IPS-18a (cell line): ENCODE measurements around the gene CNNM3.
A peak's percentile ranks its signal among the peaks of the same experiment; 100 is the strongest.

ENCODE experiments used
- H3K27ac ChIP-seq: one replicate; pipeline ENCODE4 v1.5.1; 2013; ENCODE audit warnings: low read length
- H3K27me3 ChIP-seq: one replicate; pipeline ENCODE4 v1.6.1; 2013; ENCODE audit warnings: mild to moderate bottlenecking, low read length; ENCODE audit not compliant: control insufficient read depth, insufficient read depth
- H3K36me3 ChIP-seq: one replicate; pipeline ENCODE4 v1.6.1; 2013; ENCODE audit warnings: low read depth, low read length; ENCODE audit not compliant: control insufficient read depth
- H3K4me1 ChIP-seq: one replicate; pipeline ENCODE4 v1.6.1; 2013; ENCODE audit warnings: low read depth, low read length; ENCODE audit not compliant: control insufficient read depth
- H3K4me3 ChIP-seq: one replicate; pipeline ENCODE4 v1.5.1; 2013; ENCODE audit warnings: low read length
- H3K9ac ChIP-seq: one replicate; pipeline ENCODE4 v1.6.1; 2013; ENCODE audit warnings: mild to moderate bottlenecking, low read length, moderate library complexity
- H3K9me3 ChIP-seq: one replicate; pipeline ENCODE4 v1.6.1; 2013; ENCODE audit warnings: low read depth, low read length; ENCODE audit not compliant: control insufficient read depth

Gene CNNM3

GRCh38 chr2:96816127-96816835, at the start of gene CNNM3:
CNNM3 (plus strand) TSS chr2:96816268; CDS start chr2:96816278, 10 bp downstream.
- peaks cover 7% of the 10 kb centered on the region for H3K4me1 ChIP-seq
- peak within 1 kb of the TSS; percentile 85 for H3K4me3 ChIP-seq
- H3K27me3 ChIP-seq: peaks cover 8% of the 10 kb centered on the region
- no peaks in the 10 kb centered on the region for H3K9me3 ChIP-seq
- H3K9ac ChIP-seq: peak within 1 kb of the TSS; percentile 56
- peak within 1 kb of the TSS; percentile 34 for H3K27ac ChIP-seq
- peaks cover 9% of the 10 kb centered on the region for H3K36me3 ChIP-seq

DNA sequence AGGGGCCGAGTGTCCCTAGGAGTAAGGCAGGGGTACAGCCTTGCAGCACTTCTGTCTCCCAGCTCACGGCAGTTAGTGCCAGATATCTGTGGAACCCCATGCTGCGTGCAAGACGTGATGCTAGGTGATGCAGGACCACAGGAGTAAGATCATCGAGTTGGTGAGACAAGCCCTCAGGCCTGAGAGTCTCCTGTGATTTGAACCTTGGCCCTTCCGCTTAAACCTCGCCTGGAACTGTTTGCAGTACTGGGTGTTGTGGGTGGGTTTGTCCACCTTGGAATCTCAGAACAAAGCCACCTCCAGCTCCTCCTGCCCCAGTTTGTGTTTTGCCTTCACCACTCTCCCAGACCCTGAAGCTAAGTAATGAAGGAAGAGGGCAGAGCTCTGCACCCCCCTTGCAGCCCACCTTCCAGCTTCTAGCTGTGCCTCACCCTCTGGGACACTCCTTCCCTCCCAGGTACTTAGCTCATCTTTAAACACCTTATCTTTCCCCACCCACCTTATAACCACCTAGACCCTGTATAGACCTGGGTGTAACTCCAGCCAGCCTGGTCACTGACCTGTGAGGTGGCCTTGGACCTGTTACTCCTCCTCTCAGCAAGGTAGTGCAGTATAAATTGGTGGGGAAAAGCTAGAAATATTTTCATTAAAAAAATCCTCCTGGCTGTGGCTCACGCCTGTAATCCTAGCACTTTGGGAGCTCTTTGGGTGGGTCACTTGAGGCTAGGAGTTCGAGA, 48.8 kb upstream of the CNNM3 start:
- Histone ChIP-seq H3K4me3 (no peak overlapping the region), H3K27me3 (no peaks in the 10 kb centered on the region), H3K36me3 (no peaks in the 10 kb centered on the region), H3K9me3 (no peaks in the 10 kb centered on the region), H3K27ac (no peak overlapping the region), H3K9ac (no peak overlapping the region), H3K4me1 (peaks cover 18% of the 10 kb centered on the region)

DNA sequence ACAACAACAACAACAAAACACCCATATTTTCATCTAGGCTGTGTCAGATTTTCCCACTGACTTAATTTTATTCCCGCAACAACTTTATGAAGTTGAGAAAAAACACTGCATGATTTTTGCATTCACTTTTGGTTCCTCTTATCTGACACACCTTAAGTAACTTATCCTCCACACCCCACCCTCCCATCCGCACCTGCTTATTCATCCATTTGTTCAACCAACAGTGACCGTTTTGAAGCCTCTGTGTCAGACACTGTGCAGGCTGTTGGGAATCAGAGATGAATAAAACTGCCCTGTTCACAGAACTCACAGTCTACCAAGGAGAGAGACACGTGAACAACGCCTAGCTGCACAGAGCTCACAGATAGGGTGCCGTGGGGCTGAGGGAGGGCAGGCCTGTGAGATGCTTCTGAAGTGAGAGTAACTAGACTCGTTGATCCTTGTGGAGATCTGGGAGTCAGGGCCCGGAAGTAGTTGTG, 47.9 kb upstream of the CNNM3 start:
- Histone ChIP-seq H3K4me1 (peaks cover 13% of the 10 kb centered on the region), H3K9ac (no peak overlapping the region), H3K36me3 (no peaks in the 10 kb centered on the region), H3K9me3 (no peaks in the 10 kb centered on the region), H3K27ac (no peak overlapping the region), H3K27me3 (no peaks in the 10 kb centered on the region), H3K4me3 (no peak overlapping the region)

- Histone ChIP-seq H3K4me3 (no peak overlapping the region), H3K27me3 (no peaks in the 10 kb centered on the region), H3K4me1 (no peaks in the 10 kb centered on the region), H3K36me3 (no peaks in the 10 kb centered on the region), H3K9ac (no peak overlapping the region), H3K27ac (no peak overlapping the region), H3K9me3 (no peaks in the 10 kb centered on the region)
Observed at GRCh38 chr2:96769814-96770213, 46.3 kb upstream of the CNNM3 start.

GRCh38 chr2:96770442-96771202, 45.4 kb upstream of the CNNM3 start:
- Histone ChIP-seq H3K27me3 (no peaks in the 10 kb centered on the region), H3K9ac (no peak overlapping the region)

GRCh38 chr2:96771796-96772618, 44.1 kb upstream of the CNNM3 start:
- Histone ChIP-seq H3K9ac (no peak overlapping the region), H3K4me1 (no peaks in the 10 kb centered on the region), H3K36me3 (no peaks in the 10 kb centered on the region), H3K4me3 (no peak overlapping the region), H3K27me3 (no peaks in the 10 kb centered on the region), H3K9me3 (no peaks in the 10 kb centered on the region), H3K27ac (no peak overlapping the region)

More at GRCh38 chr2:96770442-96771202, 45.4 kb upstream of the CNNM3 start:
- Histone ChIP-seq H3K4me3 (no peak overlapping the region), H3K27ac (no peak overlapping the region), H3K4me1 (no peaks in the 10 kb centered on the region), H3K36me3 (no peaks in the 10 kb centered on the region), H3K9me3 (no peaks in the 10 kb centered on the region)

DNA sequence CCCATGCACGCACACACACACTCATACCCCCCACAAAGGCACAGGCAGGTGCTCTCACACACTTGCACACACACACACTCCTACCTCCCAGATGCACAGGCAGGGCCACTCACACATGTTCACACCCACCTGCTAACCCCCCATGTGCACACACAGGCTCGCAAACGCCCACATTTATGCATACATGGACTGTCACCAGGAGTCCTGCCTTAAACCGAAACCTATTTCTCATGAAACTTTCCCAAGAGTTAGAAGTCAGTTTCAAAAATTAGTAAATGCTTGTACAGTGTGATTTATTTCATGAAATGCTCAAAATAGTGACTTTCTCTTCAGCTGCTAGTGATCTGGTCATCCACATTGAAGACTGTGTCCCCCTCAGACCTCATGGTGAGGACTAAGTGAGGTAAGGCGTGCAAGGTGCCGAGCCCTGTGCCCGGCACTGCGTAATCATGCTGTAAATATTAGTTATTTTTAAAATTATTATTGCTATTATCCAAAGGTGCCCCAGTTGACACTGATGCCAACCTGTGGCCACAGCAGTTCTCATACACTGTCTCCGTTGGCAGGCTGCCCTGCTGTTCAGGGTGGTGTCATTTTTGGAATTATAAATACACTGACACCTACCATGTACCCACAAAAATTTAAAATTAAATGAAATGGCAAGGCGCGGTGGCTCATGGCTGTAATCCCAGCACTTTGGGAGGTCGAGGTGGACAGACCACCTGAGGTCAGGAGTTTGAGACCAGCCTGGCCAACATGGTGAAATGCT, 43.0 kb upstream of the CNNM3 start:
- no peak overlapping the region for H3K9ac ChIP-seq
- no peaks in the 10 kb centered on the region for H3K36me3 ChIP-seq
- H3K4me3 ChIP-seq: no peak overlapping the region
- H3K9me3 ChIP-seq: no peaks in the 10 kb centered on the region
- no peaks in the 10 kb centered on the region for H3K4me1 ChIP-seq
- no peaks in the 10 kb centered on the region for H3K27me3 ChIP-seq
- no peak overlapping the region for H3K27ac ChIP-seq

DNA sequence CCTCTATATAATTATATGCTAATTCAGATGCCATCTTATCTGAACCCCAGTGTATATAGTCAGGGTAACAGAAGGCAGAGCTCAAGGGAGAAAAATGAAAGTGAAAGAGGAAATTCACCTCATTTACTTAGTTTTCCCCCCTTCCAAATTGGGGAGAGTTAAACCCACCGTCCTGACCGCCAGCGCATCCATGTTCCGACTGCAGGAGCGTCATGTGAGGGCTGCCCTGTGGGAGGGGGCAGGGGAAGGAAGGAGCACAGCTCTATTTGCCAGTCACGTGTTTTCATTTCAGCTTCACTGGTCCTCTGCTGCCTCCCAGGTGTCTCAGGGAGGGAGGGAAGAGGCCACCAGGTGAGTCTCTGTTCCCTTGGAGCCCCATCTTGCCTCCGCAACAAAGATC, 42.1 kb upstream of the CNNM3 start:
- no peaks in the 10 kb centered on the region for H3K4me1 ChIP-seq
- H3K36me3 ChIP-seq: no peaks in the 10 kb centered on the region
- no peak overlapping the region for H3K27ac ChIP-seq
- H3K9me3 ChIP-seq: no peaks in the 10 kb centered on the region
- no peaks in the 10 kb centered on the region for H3K27me3 ChIP-seq
- H3K9ac ChIP-seq: no peak overlapping the region
- no peak overlapping the region for H3K4me3 ChIP-seq

- no peak overlapping the region for H3K9ac ChIP-seq
- no peaks in the 10 kb centered on the region for H3K27me3 ChIP-seq
- no peaks in the 10 kb centered on the region for H3K9me3 ChIP-seq
- H3K4me3 ChIP-seq: no peak overlapping the region
- H3K27ac ChIP-seq: no peak overlapping the region
- no peaks in the 10 kb centered on the region for H3K36me3 ChIP-seq
- no peaks in the 10 kb centered on the region for H3K4me1 ChIP-seq
Observed at GRCh38 chr2:96775160-96775559, 40.9 kb upstream of the CNNM3 start.

DNA sequence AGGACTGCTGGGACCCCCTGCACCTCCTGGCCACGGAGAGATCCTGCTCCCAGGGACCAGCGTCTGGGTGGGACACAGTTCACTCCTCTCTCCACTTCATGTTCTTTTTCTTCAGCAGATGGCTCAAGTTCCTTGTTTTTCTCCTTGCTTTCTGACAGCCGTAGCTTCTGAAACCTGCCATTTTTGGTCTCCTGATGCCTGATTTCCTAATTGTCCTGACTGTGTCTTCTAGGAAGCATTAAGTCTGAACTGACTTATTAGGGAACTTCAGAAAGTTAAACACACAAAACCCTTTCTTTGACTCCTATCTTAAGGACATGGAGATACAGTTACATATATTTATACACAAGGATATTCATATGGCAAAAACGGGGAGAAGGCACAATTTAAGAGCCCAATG, 32.7 kb upstream of the CNNM3 start:
- no peak overlapping the region for H3K27ac ChIP-seq
- no peak overlapping the region for H3K9ac ChIP-seq
- no peaks in the 10 kb centered on the region for H3K27me3 ChIP-seq
- H3K4me3 ChIP-seq: no peak overlapping the region
- no peaks in the 10 kb centered on the region for H3K36me3 ChIP-seq
- H3K9me3 ChIP-seq: no peaks in the 10 kb centered on the region
- no peaks in the 10 kb centered on the region for H3K4me1 ChIP-seq
